Measurements from ENCODE around the gene TEDC2. TPM values are rescaled to one million over a fixed set of nuclear protein-coding genes. Genes with fewer than 3 reads are reported as not detected.

Gene TEDC2
- total RNA-seq, 1 donor from 2014 or later = 2.5 TPM

DNA sequence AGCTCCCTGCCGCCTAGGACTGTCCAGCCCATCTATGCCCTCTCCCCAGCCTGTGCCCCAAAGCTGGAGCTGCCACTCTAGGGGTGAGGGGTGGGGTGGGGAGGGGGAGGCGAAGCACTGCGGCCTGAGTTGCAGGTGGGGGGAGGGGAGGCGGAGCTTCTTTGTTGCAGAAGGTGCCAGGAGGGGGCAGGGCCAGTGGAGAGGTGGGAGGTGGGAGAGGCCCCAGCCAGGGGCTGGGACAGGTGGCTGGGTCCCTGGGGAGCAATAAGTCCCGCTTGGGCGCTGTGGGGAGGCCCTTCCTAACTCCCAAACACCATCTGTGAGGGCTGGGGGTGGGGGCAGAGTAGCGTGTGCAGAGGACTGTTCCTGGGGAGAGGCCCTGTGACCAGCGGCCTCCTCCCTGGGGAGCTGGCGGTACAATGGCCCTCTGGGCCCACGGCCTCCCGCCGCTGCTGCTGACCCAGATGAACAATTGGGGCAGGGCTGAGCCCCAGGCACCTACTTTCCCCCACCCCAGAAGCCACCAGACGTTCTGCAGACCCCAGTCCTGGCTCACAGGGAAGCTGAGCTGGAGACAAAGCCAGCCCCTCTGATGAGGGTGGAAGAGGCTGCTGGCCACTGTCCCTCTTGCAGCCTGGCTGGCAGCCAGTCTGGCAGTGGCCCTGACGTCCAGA, 9.0 kb downstream of the TEDC2 start:
- peaks cover 54% of the 10 kb centered on the region for H3K4me1 ChIP-seq
- H3K27me3 ChIP-seq = peaks cover 4% of the 10 kb centered on the region
- no peak for DNase-seq (ENCODE audit: extremely low spot score in 2 of 2)
- peak overlapping the region; percentile 47 to 57 for H3K4me3 ChIP-seq
- TF ChIP-seq POLR2A (IDR thresholded peaks at IDR 0.05) (no peak), POLR2AphosphoS5 (IDR thresholded peaks at IDR 0.05; ENCODE audit: insufficient read depth in 1 of 2, low read depth in 1 of 2) (no peak)
- TF ChIP-seq, protein P1, sequence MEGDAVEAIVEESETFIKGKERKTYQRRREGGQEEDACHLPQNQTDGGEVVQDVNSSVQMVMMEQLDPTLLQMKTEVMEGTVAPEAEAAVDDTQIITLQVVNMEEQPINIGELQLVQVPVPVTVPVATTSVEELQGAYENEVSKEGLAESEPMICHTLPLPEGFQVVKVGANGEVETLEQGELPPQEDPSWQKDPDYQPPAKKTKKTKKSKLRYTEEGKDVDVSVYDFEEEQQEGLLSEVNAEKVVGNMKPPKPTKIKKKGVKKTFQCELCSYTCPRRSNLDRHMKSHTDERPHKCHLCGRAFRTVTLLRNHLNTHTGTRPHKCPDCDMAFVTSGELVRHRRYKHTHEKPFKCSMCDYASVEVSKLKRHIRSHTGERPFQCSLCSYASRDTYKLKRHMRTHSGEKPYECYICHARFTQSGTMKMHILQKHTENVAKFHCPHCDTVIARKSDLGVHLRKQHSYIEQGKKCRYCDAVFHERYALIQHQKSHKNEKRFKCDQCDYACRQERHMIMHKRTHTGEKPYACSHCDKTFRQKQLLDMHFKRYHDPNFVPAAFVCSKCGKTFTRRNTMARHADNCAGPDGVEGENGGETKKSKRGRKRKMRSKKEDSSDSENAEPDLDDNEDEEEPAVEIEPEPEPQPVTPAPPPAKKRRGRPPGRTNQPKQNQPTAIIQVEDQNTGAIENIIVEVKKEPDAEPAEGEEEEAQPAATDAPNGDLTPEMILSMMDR (IDR thresholded peaks at IDR 0.05) = no peak
- H3K36me3 ChIP-seq = no peaks in the 10 kb centered on the region
- no peaks in the 10 kb centered on the region for H3K9me3 ChIP-seq
- peak overlapping the region; percentile 80 for H3K27ac ChIP-seq
- intact Hi-C loops (cut with DNase I) = no loop called here

DNA sequence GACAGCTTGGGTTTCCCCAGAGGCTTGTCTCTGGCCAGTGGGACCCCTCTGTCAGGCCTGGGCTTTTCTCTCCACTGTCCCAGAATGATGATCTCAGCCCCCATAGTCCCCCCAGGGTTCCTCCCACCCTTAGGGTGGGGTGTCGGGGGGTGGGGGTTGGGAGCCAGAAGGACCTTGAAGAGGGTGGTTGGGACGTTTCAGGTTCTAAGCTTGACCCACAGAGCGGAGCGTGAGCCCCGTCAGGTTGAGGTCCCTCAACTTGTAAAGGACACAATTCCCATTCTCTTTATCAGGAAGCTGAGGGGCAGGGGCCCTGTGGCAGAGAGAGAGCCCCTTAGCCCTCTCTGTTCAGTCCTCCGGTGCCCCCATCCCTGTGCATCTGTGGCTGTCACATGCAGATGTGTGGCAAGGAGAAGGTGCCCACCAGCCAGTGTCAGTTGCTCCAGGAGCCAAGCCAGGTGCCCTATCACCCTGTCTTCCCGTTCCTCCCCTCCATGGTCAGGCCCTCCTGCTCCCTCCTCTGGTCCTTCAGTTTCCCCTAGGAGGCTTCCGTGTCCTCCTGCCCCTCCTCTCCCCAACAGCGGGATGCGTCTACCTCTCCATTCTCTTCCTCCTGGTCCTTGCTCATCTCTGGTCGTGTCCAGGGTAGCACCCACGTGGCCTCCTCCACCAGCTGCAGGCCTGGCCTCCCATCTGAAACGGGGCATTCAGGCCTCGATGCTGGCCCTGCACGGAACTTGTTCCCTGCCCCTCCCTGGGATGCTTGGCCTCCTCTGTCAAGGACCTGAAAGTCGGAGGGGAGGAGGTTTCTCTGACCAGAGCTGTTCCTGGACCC, 9.7 kb downstream of the TEDC2 start:
- DNase-seq (ENCODE audit: extremely low spot score in 2 of 2) = no peak
- TF ChIP-seq POLR2A (IDR thresholded peaks at IDR 0.05) (no peak), POLR2AphosphoS5 (IDR thresholded peaks at IDR 0.05; ENCODE audit: insufficient read depth in 1 of 2, low read depth in 1 of 2) (no peak)
- TF ChIP-seq, protein P1 (IDR thresholded peaks at IDR 0.05) = no peak
- H3K9me3 ChIP-seq = no peaks in the 10 kb centered on the region
- H3K36me3 ChIP-seq = no peaks in the 10 kb centered on the region
- peaks cover 60% of the 10 kb centered on the region for H3K4me1 ChIP-seq
- intact Hi-C loops (cut with DNase I) = no loop called here
- peaks cover 4% of the 10 kb centered on the region for H3K27me3 ChIP-seq
- H3K4me3 ChIP-seq = no peak overlapping the region
- no peak overlapping the region for H3K27ac ChIP-seq

DNA sequence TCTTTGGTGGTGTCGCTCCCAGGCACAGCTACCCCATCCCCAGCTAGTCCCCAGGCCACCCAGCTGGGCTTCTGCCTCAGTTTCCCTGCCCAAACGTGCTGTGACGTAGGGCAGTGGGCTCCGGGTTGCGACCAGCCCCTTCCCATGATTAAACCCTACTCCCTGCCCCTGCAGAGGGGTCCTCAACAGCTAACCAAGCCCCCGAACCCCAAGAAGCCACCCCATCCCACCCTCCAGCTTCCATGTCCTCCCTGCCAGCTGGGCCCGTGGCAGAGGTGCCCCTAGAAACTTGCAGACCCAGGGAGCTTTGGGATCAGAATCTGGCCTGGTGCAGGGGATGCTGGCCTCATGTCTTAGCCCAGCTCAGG, 10.3 kb downstream of the TEDC2 start:
- TF ChIP-seq, protein P1 (IDR thresholded peaks at IDR 0.05) = no peak
- TF ChIP-seq POLR2A (IDR thresholded peaks at IDR 0.05) (no peak), POLR2AphosphoS5 (IDR thresholded peaks at IDR 0.05; ENCODE audit: insufficient read depth in 1 of 2, low read depth in 1 of 2) (no peak)
- H3K27me3 ChIP-seq = peaks cover 4% of the 10 kb centered on the region
- H3K9me3 ChIP-seq = no peaks in the 10 kb centered on the region
- peaks cover 60% of the 10 kb centered on the region for H3K4me1 ChIP-seq
- no peak overlapping the region for H3K27ac ChIP-seq
- no peaks in the 10 kb centered on the region for H3K36me3 ChIP-seq
- intact Hi-C loops (cut with DNase I) = no loop called here
- no peak overlapping the region for H3K4me3 ChIP-seq
- no peak for DNase-seq (ENCODE audit: extremely low spot score in 2 of 2)

DNA sequence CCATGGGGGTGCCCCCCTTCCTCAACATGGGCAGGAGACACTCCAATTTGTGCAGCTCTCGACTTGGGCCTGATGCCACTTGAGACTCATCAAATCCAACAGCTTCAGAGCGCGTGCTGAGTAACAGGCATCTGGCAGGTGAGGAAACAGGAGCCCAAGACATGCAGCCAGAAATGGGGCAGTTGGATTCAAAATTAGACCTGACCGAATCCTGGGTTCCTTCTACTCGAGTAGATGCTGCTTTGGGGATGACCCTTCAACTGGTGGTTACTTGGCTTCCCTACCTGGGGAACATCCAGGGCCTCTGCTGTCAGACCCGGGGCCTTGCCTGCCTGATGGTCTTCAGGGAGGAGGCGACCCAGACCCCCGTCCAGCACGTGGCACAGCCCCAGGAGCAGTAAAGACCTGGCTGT, 10.7 kb downstream of the TEDC2 start:
- intact Hi-C loops (cut with DNase I) = no loop called here
- no peak for DNase-seq (ENCODE audit: extremely low spot score in 2 of 2)
- Histone ChIP-seq H3K4me1 (peaks cover 63% of the 10 kb centered on the region), H3K27me3 (peaks cover 4% of the 10 kb centered on the region), H3K27ac (peak overlapping the region; percentile 51), H3K9me3 (no peaks in the 10 kb centered on the region), H3K36me3 (no peaks in the 10 kb centered on the region), H3K4me3 (peak overlapping the region; percentile 17 to 33)
- TF ChIP-seq, protein P1 (IDR thresholded peaks at IDR 0.05) = no peak
- no peak for TF ChIP-seq POLR2A (IDR thresholded peaks at IDR 0.05)
- no peak for TF ChIP-seq POLR2AphosphoS5 (IDR thresholded peaks at IDR 0.05; ENCODE audit: insufficient read depth in 1 of 2, low read depth in 1 of 2)

Data from vagina (tissue), 2 donors.